AG04450 (cell line): ENCODE measurements around the gene ADAMTS2. TPM values are rescaled to one million over a fixed set of nuclear protein-coding genes. Genes with fewer than 3 reads are reported as not detected.

Source experiments
- CTCF ChIA-PET: fragments of 300-600, 350-600 bp; formaldehyde crosslinking; extraction: SDS; loops from one replicate; lab custom pipeline; 2022; ENCODE audit warnings: antibody characterized with exemption, inconsistent platforms; lab: Charles Lee
- POLR2A ChIA-PET: fragments of 350-600 bp; formaldehyde crosslinking; extraction: SDS; loops from one replicate; lab custom pipeline; 2021; ENCODE audit warnings: antibody characterized with exemption, inconsistent platforms; lab: Yijun Ruan, JAX
- DNase-seq: peaks from one replicate; pipeline ENCODE4 v3.0.0-alpha.2; 2011; ENCODE audit warnings: low read depth, low spot score
- H3K27ac ChIP-seq: one replicate; pipeline ENCODE4 v1.5.1; 2012; ENCODE audit warnings: low read depth, low read length, control low read depth
- H3K27me3 ChIP-seq: one replicate; pipeline ENCODE4 v1.6.0; 2012; ENCODE audit warnings: low read length; ENCODE audit not compliant: control insufficient read depth, insufficient read depth
- H3K4me3 ChIP-seq: 2 replicates; pipeline ENCODE4 v1.5.1; 2011; ENCODE audit warnings: mild to moderate bottlenecking, low read depth, low read length, control low read depth
- H3K9me3 ChIP-seq: 2 replicates; pipeline ENCODE4 v1.5.1; 2012; ENCODE audit warnings: low read length; ENCODE audit not compliant: control insufficient read depth, insufficient read depth
- CTCF ChIP-seq: IDR thresholded peaks from 2 replicates; pipeline ENCODE4 v1.5.1; 2011; ENCODE audit warnings: low read depth, low read length, control low read depth, inconsistent platforms
- polyA plus RNA-seq: library from polyadenylated mRNA; depleted of rRNA; stranded (reverse); fragments of >200 nt; gene quantifications from 2 replicates; pipeline ENCODE4 v1.2.3, GENCODE V29; 2011

The ADAMTS2 gene
- polyA plus RNA-seq, 1 experiment = 22.6 TPM

DNA sequence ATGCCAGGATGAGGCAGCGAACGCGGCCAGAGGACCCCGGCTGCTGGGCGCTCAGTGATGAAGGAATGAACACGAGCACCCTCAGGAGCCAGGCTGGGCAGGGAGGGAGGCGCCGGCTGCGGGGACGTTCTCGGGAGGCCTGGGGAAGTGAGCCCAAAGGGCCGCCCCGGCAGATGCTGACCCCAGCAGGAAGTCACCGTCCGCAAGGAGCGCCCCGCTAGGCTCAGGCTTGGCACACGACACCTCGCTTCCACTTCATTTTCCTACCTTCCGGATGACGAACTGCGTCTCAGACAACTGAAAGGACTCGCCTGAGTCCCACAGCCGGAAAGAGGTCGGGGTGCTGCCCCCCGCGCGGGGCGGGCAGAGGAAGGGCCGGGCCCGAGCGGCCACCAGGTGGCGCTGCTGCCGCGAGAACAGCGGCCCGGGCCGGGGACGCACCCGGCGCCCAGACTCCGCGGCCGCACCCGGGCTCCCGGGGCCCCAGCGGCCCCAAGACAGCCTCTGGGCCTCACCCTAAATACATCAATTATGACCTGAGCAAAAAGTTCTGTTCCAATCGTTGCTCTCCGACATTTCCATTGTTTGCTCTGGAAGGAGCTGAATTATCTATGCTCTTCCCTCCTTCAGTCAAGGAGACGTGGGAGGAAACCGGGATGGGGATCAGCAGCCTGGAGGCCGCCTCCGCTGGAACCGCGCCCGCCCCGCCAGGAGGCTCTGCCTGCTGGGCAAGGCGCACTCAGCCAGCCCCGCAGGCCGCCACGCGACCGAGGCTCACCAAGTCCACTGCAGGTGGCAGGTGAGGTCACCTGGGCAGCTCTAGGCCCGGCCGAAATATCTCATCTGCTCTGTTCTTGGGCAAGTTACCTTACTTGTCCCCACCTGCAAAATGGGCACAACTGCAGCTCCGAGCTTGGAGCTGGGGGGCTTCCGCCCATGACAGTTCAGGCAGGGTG, 178.1 kb downstream of the ADAMTS2 start:
- peak; percentile 74 for TF ChIP-seq CTCF
- peaks cover 18% of the 10 kb centered on the region for H3K9me3 ChIP-seq
- CTCF ChIA-PET = interaction anchor here (0.6 to 4.2 kb wide), 52 partner anchors 8 to 1013 kb away, joined by 3 to 91 read pairs (median 4); no protein-coding TSS in a partner anchor
- POLR2A ChIA-PET = interaction anchor here (1.0 kb wide), 1 partner anchor 147 kb away, joined by 4 read pairs; no protein-coding TSS in a partner anchor
- peak overlapping the region; percentile 53 for H3K4me3 ChIP-seq
- no peak overlapping the region for H3K27ac ChIP-seq
- no peaks in the 10 kb centered on the region for H3K27me3 ChIP-seq
- peak; percentile 7 for DNase-seq

DNA sequence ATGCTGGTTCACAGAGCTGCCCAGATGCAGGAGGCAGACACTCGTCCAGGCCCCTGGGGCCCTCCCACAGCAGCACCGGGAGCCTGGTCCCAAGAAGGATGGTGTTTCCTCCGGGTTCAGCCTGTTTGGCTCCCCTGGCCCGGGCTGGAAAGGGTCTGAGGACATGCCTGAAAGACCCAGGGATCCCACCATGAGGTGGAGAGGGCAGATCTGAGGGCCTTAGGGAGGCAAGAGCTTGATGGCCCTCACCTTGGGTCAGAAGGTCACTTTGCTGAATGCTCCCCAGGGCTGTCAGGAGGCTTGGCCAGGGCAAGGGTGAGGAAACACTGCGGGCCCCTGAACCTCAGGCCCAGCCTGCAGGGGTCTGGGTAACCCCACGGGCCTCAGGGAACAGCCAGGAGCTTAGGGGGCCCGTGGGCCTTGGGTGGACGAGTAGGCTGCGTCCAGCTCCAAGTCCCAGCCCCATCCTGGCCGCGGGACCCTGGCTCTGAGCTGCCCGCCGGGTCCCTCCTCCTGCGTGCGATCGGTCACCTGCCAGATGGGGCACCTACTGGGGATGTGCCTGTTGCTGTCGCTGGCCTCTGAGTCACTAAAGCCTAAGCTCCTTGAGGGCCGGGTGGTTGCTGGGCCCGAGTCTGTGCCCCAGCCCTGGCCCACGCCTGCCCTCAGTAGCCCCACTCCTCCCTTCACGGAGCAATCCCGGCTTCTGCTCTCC, 178.9 kb downstream of the ADAMTS2 start:
- TF ChIP-seq CTCF = no peak
- ChIA-PET POLR2A (no interaction called here), CTCF (interaction anchor here (0.5 to 4.2 kb wide), 12 partner anchors 22 to 502 kb away, joined by 3 to 91 read pairs (median 6); no protein-coding TSS in a partner anchor)
- DNase-seq = no peak
- Histone ChIP-seq H3K9me3 (peaks cover 20% of the 10 kb centered on the region), H3K27me3 (no peaks in the 10 kb centered on the region), H3K4me3 (no peak overlapping the region), H3K27ac (no peak overlapping the region)

DNA sequence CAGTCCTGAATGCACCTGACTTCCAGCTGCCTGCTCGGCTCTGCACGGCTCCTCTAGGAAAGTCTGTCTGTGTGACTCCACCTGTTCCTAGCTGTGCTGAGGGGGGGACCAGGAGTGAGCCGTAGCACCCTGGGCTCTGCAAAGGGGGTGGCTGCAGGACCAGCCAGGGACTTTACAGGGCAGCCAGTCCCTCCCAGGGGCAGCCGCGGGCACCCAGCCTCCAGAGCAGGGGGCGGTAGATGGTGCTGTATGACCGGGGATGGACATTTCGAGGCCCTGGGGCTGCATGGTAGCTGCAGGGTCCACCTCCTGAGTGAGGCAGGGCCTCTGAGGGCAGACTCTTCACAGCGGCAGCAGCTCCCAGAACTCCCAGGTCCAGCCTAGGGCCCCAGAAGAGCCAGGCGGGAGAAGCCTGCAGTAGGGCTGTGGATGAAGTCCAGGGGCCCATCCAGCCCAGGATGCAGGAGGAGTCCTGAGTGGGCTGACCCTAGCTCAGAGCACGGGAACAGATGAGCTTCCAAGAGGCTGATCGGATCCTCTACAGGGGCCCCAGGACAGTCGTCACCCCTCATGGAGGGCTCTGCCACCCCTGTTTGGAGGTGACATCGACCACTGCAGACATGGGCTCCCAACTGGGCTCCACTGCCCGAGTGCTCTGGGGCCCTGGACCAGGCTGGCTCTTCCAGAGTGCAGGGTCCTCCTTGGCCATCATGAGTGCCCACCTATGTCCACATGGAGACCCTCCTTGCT, 179.7 kb downstream of the ADAMTS2 start:
- no peak for TF ChIP-seq CTCF
- H3K4me3 ChIP-seq = no peak overlapping the region
- H3K27me3 ChIP-seq = no peaks in the 10 kb centered on the region
- H3K9me3 ChIP-seq = peaks cover 20% of the 10 kb centered on the region
- CTCF ChIA-PET = interaction anchor here (0.5 to 4.2 kb wide), 8 partner anchors 21 to 503 kb away, joined by 3 to 91 read pairs (median 5); no protein-coding TSS in a partner anchor
- no peak for DNase-seq
- POLR2A ChIA-PET = no interaction called here
- H3K27ac ChIP-seq = no peak overlapping the region

GRCh38 chr5:179164331-179165311, 180.6 kb downstream of the ADAMTS2 start:
- TF ChIP-seq CTCF = no peak
- H3K9me3 ChIP-seq = peaks cover 20% of the 10 kb centered on the region
- POLR2A ChIA-PET = no interaction called here
- no peak overlapping the region for H3K4me3 ChIP-seq
- DNase-seq = no peak
- H3K27ac ChIP-seq = no peak overlapping the region
- no peaks in the 10 kb centered on the region for H3K27me3 ChIP-seq
- CTCF ChIA-PET = interaction anchor here (0.5 to 0.9 kb wide), 2 partner anchors 30 to 329 kb away, joined by 4 to 5 read pairs; no protein-coding TSS in a partner anchor
